ENCODE data around the gene ACR. TPM values are rescaled to one million over a fixed set of nuclear protein-coding genes. Genes with fewer than 3 reads are reported as not detected.

The ACR gene
- total and polyA plus RNA-seq, 2 of the 13 experiments (the other 11 are each of a cell fraction or from before 2014, with no cell fraction given), result 0.15 TPM; not detected in 1

DNA sequence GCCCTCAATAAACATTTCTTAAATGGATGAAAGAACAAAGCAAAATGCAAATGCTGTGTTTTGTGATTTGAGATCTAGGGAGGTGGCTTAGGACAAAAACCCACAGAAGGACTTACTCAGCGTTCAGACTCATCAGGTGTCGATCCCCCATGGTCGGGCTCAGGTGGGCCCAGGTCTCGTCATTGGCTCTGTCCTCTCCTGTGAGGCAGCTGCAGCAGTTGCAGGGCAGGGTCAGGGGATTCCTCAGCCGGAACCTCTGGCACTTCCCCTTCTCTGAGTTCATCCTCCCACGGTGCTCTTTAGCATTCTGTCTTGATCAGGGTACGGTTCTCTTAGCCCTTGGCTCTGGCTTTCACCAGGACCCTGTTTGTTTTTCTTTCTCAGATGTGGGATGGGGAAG lies 14.0 kb upstream of the ACR start (continued):
- TF ChIP-seq SRY (CRISPR knock-in tag; IDR thresholded peaks at IDR 0.05), result no peak
- TF ChIP-seq NR2F1 (CRISPR knock-in tag; IDR thresholded peaks at IDR 0.05), result no peak
- no peak for TF ChIP-seq ZNF496 (CRISPR knock-in tag; IDR thresholded peaks at IDR 0.05; ENCODE audit: insufficient replicate concordance)
- no peak for TF ChIP-seq ZMYM2 (CRISPR knock-in tag; IDR thresholded peaks at IDR 0.05)
- TF ChIP-seq ZNF839 (CRISPR knock-in tag; IDR thresholded peaks at IDR 0.05; ENCODE audit: borderline replicate concordance), result no peak
- no peak for TF ChIP-seq MZF1 (CRISPR knock-in tag; IDR thresholded peaks at IDR 0.05; ENCODE audit: borderline replicate concordance)
- no peak for TF ChIP-seq PAF1 (CRISPR knock-in tag; IDR thresholded peaks at IDR 0.05)
- no peak for TF ChIP-seq ZFP37 (CRISPR knock-in tag; IDR thresholded peaks at IDR 0.05; ENCODE audit: borderline replicate concordance)
- no peak for TF ChIP-seq TCF12 (IDR thresholded peaks at IDR 0.05)
- TF ChIP-seq TCF12 (CRISPR knock-in tag; IDR thresholded peaks at IDR 0.05), result no peak
- TF ChIP-seq CBX1 (IDR thresholded peaks at IDR 0.05; ENCODE audit: low read depth), result no peak

DNA sequence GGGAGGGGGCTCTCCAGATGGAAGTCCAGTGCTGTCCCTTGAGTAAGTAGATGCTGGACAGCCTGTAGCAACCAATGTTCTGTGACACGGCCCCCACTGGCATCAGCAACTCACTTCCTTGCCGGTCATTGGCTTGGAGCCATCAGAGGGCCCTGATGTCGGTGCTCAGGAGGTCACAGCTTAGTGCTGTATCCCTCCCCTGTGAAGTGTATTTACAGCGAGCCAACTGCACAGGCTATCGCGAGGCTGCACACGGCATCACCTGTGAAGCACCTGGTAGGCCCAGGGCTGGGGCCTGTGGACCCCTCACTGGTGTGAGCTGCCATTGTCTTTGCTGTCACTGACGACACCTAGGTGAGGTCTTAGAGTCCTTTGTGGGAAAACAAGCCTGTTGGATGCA lies 13.4 kb upstream of the ACR start:
- no peak for ATAC-seq
- TF ChIP-seq, protein P1, sequence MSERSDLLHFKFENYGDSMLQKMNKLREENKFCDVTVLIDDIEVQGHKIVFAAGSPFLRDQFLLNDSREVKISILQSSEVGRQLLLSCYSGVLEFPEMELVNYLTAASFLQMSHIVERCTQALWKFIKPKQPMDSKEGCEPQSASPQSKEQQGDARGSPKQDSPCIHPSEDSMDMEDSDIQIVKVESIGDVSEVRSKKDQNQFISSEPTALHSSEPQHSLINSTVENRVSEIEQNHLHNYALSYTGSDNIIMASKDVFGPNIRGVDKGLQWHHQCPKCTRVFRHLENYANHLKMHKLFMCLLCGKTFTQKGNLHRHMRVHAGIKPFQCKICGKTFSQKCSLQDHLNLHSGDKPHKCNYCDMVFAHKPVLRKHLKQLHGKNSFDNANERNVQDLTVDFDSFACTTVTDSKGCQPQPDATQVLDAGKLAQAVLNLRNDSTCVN (CRISPR knock-in tag; IDR thresholded peaks at IDR 0.05; ENCODE audit: borderline replicate concordance), result no peak
- no peak for TF ChIP-seq ZNF773 (CRISPR knock-in tag; IDR thresholded peaks at IDR 0.05; ENCODE audit: borderline replicate concordance)
- TF ChIP-seq KAT7 (CRISPR knock-in tag; IDR thresholded peaks at IDR 0.05; ENCODE audit: borderline replicate concordance), result no peak
- TF ChIP-seq, protein P2, sequence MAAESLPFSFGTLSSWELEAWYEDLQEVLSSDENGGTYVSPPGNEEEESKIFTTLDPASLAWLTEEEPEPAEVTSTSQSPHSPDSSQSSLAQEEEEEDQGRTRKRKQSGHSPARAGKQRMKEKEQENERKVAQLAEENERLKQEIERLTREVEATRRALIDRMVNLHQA (CRISPR knock-in tag; IDR thresholded peaks at IDR 0.05), result no peak
- TF ChIP-seq MATR3 (CRISPR knock-in tag; IDR thresholded peaks at IDR 0.05), result no peak
- no peak for TF ChIP-seq MAZ (IDR thresholded peaks at IDR 0.05; ENCODE audit: borderline replicate concordance, low read depth, low read length)
- TF ChIP-seq MAZ (CRISPR knock-in tag; IDR thresholded peaks at IDR 0.05; ENCODE audit: low read depth), result no peak
- no peak for TF ChIP-seq FOSL2 (CRISPR knock-in tag; IDR thresholded peaks at IDR 0.05)
- no peak for TF ChIP-seq FOXO4 (CRISPR knock-in tag; conservative IDR thresholded peaks at IDR 0.05)
- TF ChIP-seq, protein P3, sequence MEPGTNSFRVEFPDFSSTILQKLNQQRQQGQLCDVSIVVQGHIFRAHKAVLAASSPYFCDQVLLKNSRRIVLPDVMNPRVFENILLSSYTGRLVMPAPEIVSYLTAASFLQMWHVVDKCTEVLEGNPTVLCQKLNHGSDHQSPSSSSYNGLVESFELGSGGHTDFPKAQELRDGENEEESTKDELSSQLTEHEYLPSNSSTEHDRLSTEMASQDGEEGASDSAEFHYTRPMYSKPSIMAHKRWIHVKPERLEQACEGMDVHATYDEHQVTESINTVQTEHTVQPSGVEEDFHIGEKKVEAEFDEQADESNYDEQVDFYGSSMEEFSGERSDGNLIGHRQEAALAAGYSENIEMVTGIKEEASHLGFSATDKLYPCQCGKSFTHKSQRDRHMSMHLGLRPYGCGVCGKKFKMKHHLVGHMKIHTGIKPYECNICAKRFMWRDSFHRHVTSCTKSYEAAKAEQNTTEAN (CRISPR knock-in tag; conservative IDR thresholded peaks at IDR 0.05), result no peak

More for the DNA sequence above, 13.4 kb upstream of the ACR start:
- H3K4me2 ChIP-seq (ENCODE audit: low read depth, low read length), result no peak overlapping the region
- ChIA-PET CTCF (ENCODE audit: low intra/inter-chr PET ratio, low total read pairs) (no interaction called here), POLR2A (no interaction called here)
- WGBS (ENCODE audit: low lambda C conversion rate), result no CpG with 5 or more reads among the region's 8 CpGs
- H3K9me3 ChIP-seq (ENCODE audit: low read length), result no peaks in the 10 kb centered on the region
- no peak for FAIRE-seq
- H3K27me3 ChIP-seq (ENCODE audit: control insufficient read depth in 1 of 2, insufficient read depth in 2 of 2, low read length in 2 of 2), result no peaks in the 10 kb centered on the region
- intact Hi-C loops (cut with micrococcal nuclease; ENCODE audit: unreplicated experiment), result no loop called here
- in situ Hi-C loops (cut with HindIII; ENCODE audit: extremely low pct_ligation_motif_present, low pct_unique_long_range_greater_than_20kb), result no loop called here
- no peaks in the 10 kb centered on the region for H3K79me2 ChIP-seq (ENCODE audit: insufficient read depth, low read length)
- no peak for DNase-seq (ENCODE audit: low spot score)
- no peak overlapping the region for H2AFZ ChIP-seq (ENCODE audit: low read length)
- no peak overlapping the region for H3K27ac ChIP-seq (ENCODE audit: extremely low read length, insufficient read depth, low read length)
- no peak overlapping the region for H3K9ac ChIP-seq (ENCODE audit: insufficient read depth, low read depth, low read length)
- peaks cover 19 to 38% of the 10 kb centered on the region in 2 experiments for H3K36me3 ChIP-seq (replicated peaks in 1 of 2; ENCODE audit: control insufficient read depth in 1 of 2, insufficient read depth in 2 of 2, low read length in 2 of 2)
- no peaks in the 10 kb centered on the region; the same call in 1 of the 2 replicates for H4K20me1 ChIP-seq (ENCODE audit: insufficient read depth, low read length)
- H3K4me1 ChIP-seq (ENCODE audit: insufficient read depth, low read length), result peaks cover 10% of the 10 kb centered on the region; the same call in 1 of the 2 replicates
- H3K4me3 ChIP-seq (replicated peaks in 1 of 3; ENCODE audit: insufficient read depth in 1 of 3, low read depth in 2 of 3, low read length in 3 of 3), result no peak overlapping the region
- BruUV-seq (replicated peaks), result no TSS peak

Measured in HepG2 (cell line).